H1 (cell line): ENCODE measurements around the gene ARHGAP10. TPM values are rescaled to one million over a fixed set of nuclear protein-coding genes. Genes with fewer than 3 reads are reported as not detected.

Experiments
- CTCF ChIA-PET: fragments of 300-600 bp; sonication (Branson Sonifier 250); formaldehyde crosslinking; loops from one replicate; lab custom pipeline; 2021; ENCODE audit not compliant: partially characterized antibody; lab: Charles Lee
- POLR2A ChIA-PET: fragments of 300-600 bp; sonication (Branson Sonifier 250); formaldehyde crosslinking; loops from one replicate; lab custom pipeline; 2021; ENCODE audit warnings: inconsistent platforms; ENCODE audit not compliant: partially characterized antibody; lab: Charles Lee
- DNase-seq, 2 experiments: peaks; one replicate each; pipeline versions ENCODE4 v3.0.0 to v3.0.0-alpha.2; 2010 to 2022; ENCODE audit warnings: low spot score in 2 of 2, low read depth in 1 of 2, mixed read lengths in 1 of 2
- FAIRE-seq: peaks from 2 replicates; lab custom pipeline; 2011; peaks lifted over from hg19 to GRCh38; lab: Jason Lieb, UNC
- H2AFZ ChIP-seq: 2 replicates; pipeline ENCODE4 v1.8.1; 2012; ENCODE audit warnings: low read length, inconsistent platforms
- H2AK5ac ChIP-seq: 2 replicates; pipeline ENCODE4 v1.6.1; 2013; ENCODE audit warnings: low read depth, low read length
- H2BK120ac ChIP-seq: replicated peaks from 2 replicates; pipeline ENCODE3; 2013; ENCODE audit warnings: low read depth, low read length, inconsistent platforms
- H2BK12ac ChIP-seq: 2 replicates; pipeline ENCODE4 v1.6.1; 2013; ENCODE audit warnings: low read depth, low read length
- H2BK15ac ChIP-seq: 2 replicates; pipeline ENCODE4 v1.6.1; 2013; ENCODE audit warnings: low read length
- H2BK20ac ChIP-seq: 2 replicates; pipeline ENCODE4 v1.6.1; 2013; ENCODE audit warnings: low read length
- H2BK5ac ChIP-seq: 2 replicates; pipeline ENCODE4 v1.6.1; 2013; ENCODE audit warnings: low read depth, low read length
- H3K14ac ChIP-seq: 2 replicates; pipeline ENCODE4 v1.6.1; 2013; ENCODE audit warnings: inconsistent platforms; ENCODE audit not compliant: insufficient read length
- H3K18ac ChIP-seq: 2 replicates; pipeline ENCODE4 v1.6.1; 2013; ENCODE audit warnings: low read length; ENCODE audit errors: extremely low read depth
- H3K23ac ChIP-seq: 2 replicates; pipeline ENCODE4 v1.6.1; 2013; ENCODE audit warnings: inconsistent platforms; ENCODE audit not compliant: insufficient read length
- H3K23me2 ChIP-seq: 2 replicates; pipeline ENCODE4 v1.6.1; 2013; ENCODE audit warnings: low read depth, low read length
- H3K27ac ChIP-seq: 2 replicates; pipeline ENCODE4 v1.6.1; 2011; ENCODE audit warnings: low read depth, low read length, inconsistent platforms
- H3K27me3 ChIP-seq, 4 experiments: replicated peaks in 1 of 4; 1 replicate in 1 of 4; 2 replicates in 3 of 4; pipeline versions ENCODE4 v1.6.1 to v1.8.1; 2011 to 2013; ENCODE audit warnings: low read length in 3 of 4, mild to moderate bottlenecking in 3 of 4, inconsistent platforms in 2 of 4, mixed read lengths in 2 of 4, moderate library complexity in 1 of 4; ENCODE audit not compliant: control insufficient read depth in 3 of 4, insufficient read depth in 3 of 4; ENCODE audit errors: extremely low read depth in 1 of 4
- H3K36me3 ChIP-seq, 4 experiments: 2 replicates each; pipeline versions ENCODE4 v1.6.1 to v1.8.1; 2011 to 2013; ENCODE audit warnings: mild to moderate bottlenecking in 4 of 4, low read length in 3 of 4, moderate library complexity in 2 of 4, control low read depth in 1 of 4, inconsistent platforms in 1 of 4; ENCODE audit not compliant: insufficient read depth in 4 of 4, control insufficient read depth in 2 of 4
- H3K4ac ChIP-seq: replicated peaks from 2 replicates; pipeline ENCODE3; 2013; ENCODE audit warnings: low read length, low read depth, mixed read lengths, inconsistent platforms; ENCODE audit not compliant: insufficient read length
- H3K4me1 ChIP-seq, 4 experiments: replicated peaks in 1 of 4; 1 replicate in 1 of 4; 2 replicates in 3 of 4; pipeline versions ENCODE4 v1.6.1 to v1.8.1; 2011 to 2013; ENCODE audit warnings: low read length in 3 of 4, inconsistent platforms in 2 of 4, mixed read lengths in 1 of 4; ENCODE audit not compliant: insufficient read depth in 4 of 4, control insufficient read depth in 3 of 4
- H3K4me2 ChIP-seq, 2 experiments: 2 replicates each; pipeline versions ENCODE4 v1.6.1 to v1.8.1; 2011 to 2013; ENCODE audit warnings: low read depth in 2 of 2, low read length in 2 of 2, control low read depth in 1 of 2, inconsistent platforms in 1 of 2, mild to moderate bottlenecking in 1 of 2; ENCODE audit not compliant: insufficient read depth in 1 of 2
- H3K4me3 ChIP-seq, 4 experiments: fragments of 200-600, 300-600 bp in 1 of 4; sonication (generic), shearing (Covaris generic), sonication (Bioruptor Twin) in 1 of 4; 2 replicates each; pipeline versions ENCODE4 v1.5.1 to v1.8.1; 2011 to 2016; ENCODE audit warnings: low read length in 4 of 4, low read depth in 3 of 4, control low read depth in 2 of 4, inconsistent platforms in 2 of 4, mild to moderate bottlenecking in 2 of 4, mixed read lengths in 1 of 4, moderate library complexity in 1 of 4; ENCODE audit not compliant: insufficient read depth in 2 of 4; ENCODE audit errors: extremely low read depth in 1 of 4
- H3K56ac ChIP-seq: replicated peaks from 2 replicates; pipeline ENCODE3; 2013; ENCODE audit warnings: low read depth, mild to moderate bottlenecking, mixed read lengths, low read length, inconsistent platforms; ENCODE audit not compliant: insufficient read length
- H3K79me1 ChIP-seq: 2 replicates; pipeline ENCODE4 v1.6.1; 2013; ENCODE audit warnings: low read depth, low read length, control low read depth
- H3K79me2 ChIP-seq, 2 experiments: 2 replicates each; pipeline versions ENCODE4 v1.6.1 to v1.8.1; 2012 to 2013; ENCODE audit warnings: low read length in 2 of 2, mild to moderate bottlenecking in 2 of 2, inconsistent platforms in 1 of 2; ENCODE audit not compliant: insufficient read depth in 2 of 2, control insufficient read depth in 1 of 2
- H3K9ac ChIP-seq, 4 experiments: replicated peaks in 1 of 4; 1 replicate in 1 of 4; 2 replicates in 3 of 4; pipeline versions ENCODE4 v1.6.1 to v1.8.1; 2011 to 2013; ENCODE audit warnings: low read depth in 3 of 4, low read length in 3 of 4, control low read depth in 2 of 4, mild to moderate bottlenecking in 2 of 4, moderate library complexity in 2 of 4, inconsistent platforms in 1 of 4; ENCODE audit errors: extremely low read depth in 1 of 4
- H3K9me3 ChIP-seq, 2 experiments: 2 replicates each; pipeline versions ENCODE4 v1.6.1 to v1.8.1; 2012 to 2013; ENCODE audit warnings: mild to moderate bottlenecking in 2 of 2, moderate library complexity in 2 of 2, control low read depth in 1 of 2, inconsistent platforms in 1 of 2, low read depth in 1 of 2, low read length in 1 of 2, mixed read lengths in 1 of 2; ENCODE audit not compliant: insufficient read depth in 2 of 2
- H4K20me1 ChIP-seq, 2 experiments: replicated peaks in 1 of 2; 2 replicates each; pipeline versions ENCODE3 to v1.8.1; 2011 to 2013; ENCODE audit warnings: inconsistent platforms in 2 of 2, low read length in 2 of 2, mild to moderate bottlenecking in 1 of 2; ENCODE audit not compliant: insufficient read depth in 2 of 2, control insufficient read depth in 1 of 2
- H4K5ac ChIP-seq: 2 replicates; pipeline ENCODE4 v1.6.1; 2013; ENCODE audit warnings: low read length, low read depth, mixed read lengths, inconsistent platforms; ENCODE audit not compliant: insufficient read length
- H4K8ac ChIP-seq: 2 replicates; pipeline ENCODE4 v1.8.0; 2013; ENCODE audit warnings: mild to moderate bottlenecking, moderate library complexity, low read length, inconsistent platforms; ENCODE audit not compliant: insufficient read depth; ENCODE audit errors: extremely low read depth
- H4K91ac ChIP-seq: replicated peaks from 2 replicates; pipeline ENCODE3; 2013; ENCODE audit warnings: low read length, mixed read lengths, inconsistent platforms; ENCODE audit not compliant: insufficient read length
- YY1 ChIP-seq: IDR thresholded peaks from 2 replicates; pipeline ENCODE4 v1.6.1; 2011; ENCODE audit warnings: low read depth, mild to moderate bottlenecking, low read length
- WGBS, 2 experiments: shearing (Covaris generic) in 1 of 2; methylation state at CpG; one replicate each; pipeline versions ENCODE4 v1.1.6 to v1.1.7; 2013 to 2015; ENCODE audit warnings: low lambda C conversion rate in 2 of 2, mixed read lengths in 2 of 2, inconsistent platforms in 1 of 2, low coverage in 1 of 2, missing lambda C conversion rate in 1 of 2; ENCODE audit not compliant: insufficient replicate concordance in 2 of 2, insufficient coverage in 1 of 2, insufficient read length in 1 of 2; ENCODE audit errors: extremely low coverage in 1 of 2, missing lambda C conversion rate in 1 of 2; 5-methylcytosine and 5-hydroxymethylcytosine counted together
- polyA plus RNA-seq, 7 experiments: library from polyadenylated mRNA; depleted of rRNA in 3 of 7; stranded (reverse) in 5 of 7; unstranded in 2 of 7; fragments of >200 nt in 5 of 7; fragments of 200-250 nt in 2 of 7; gene quantifications; 1 replicate in 5 of 7; 2 replicates in 1 of 7; 4 replicates in 1 of 7; pipeline versions ENCODE4 v1.2.1 to v1.2.3, GENCODE V29; 2011 to 2013; ENCODE audit warnings: missing spikeins in 2 of 7, mixed read lengths in 2 of 7
- total RNA-seq: library from RNA; stranded (reverse); fragmentation: NEBNext Ultra II Directional; extraction: Animal tissue kit (Norgen Biotek cat#: 25700); gene quantifications from 2 replicates; pipeline ENCODE4 v1.2.1, GENCODE V29; 2021

ARHGAP10 gene
- total and polyA plus RNA-seq, 2 of the 8 experiments (the other 6 are each of a cell fraction or from before 2014, with no cell fraction given): 3.7 to 6.1 TPM

- Histone ChIP-seq H3K27ac (no peak overlapping the region), H3K23me2 (no peaks in the 10 kb centered on the region), H2BK5ac (no peak overlapping the region), H2BK15ac (no peak overlapping the region), H3K4me3 (no peak overlapping the region), H3K14ac (no peak overlapping the region), H4K91ac (no peak overlapping the region), H4K20me1 (no peaks in the 10 kb centered on the region), H3K23ac (no peak overlapping the region), H3K4me2 (no peak overlapping the region), H2BK12ac (no peak overlapping the region), H3K79me1 (no peaks in the 10 kb centered on the region), H3K79me2 (no peaks in the 10 kb centered on the region), H3K36me3 (no peaks in the 10 kb centered on the region), H3K4me1 (no peaks in the 10 kb centered on the region), H2AFZ (no peak overlapping the region), H2AK5ac (no peak overlapping the region), H3K9me3 (no peaks in the 10 kb centered on the region), H4K5ac (no peak overlapping the region), H3K4ac (no peak overlapping the region), H3K18ac (no peak overlapping the region), H3K56ac (no peak overlapping the region), H2BK120ac (no peak overlapping the region), H2BK20ac (no peak overlapping the region), H4K8ac (no peak overlapping the region), H3K27me3 (no peaks in the 10 kb centered on the region), H3K9ac (no peak overlapping the region)
- 87% methylated on average over 10 of the region's 10 CpGs; no CpG with 5 or more reads in 1 of the 2 experiments for WGBS, 2 experiments
- no peak for TF ChIP-seq YY1
- FAIRE-seq (no peak), DNase-seq (no peak)
- POLR2A ChIA-PET: no interaction called here
- CTCF ChIA-PET: interaction anchor here (0.6 kb wide), 1 partner anchor 251 kb away, joined by 3 read pairs; no protein-coding TSS in a partner anchor
These were observed 232.0 kb downstream of the ARHGAP10 start for GRCh38 chr4:147963839-147964238.
